Dendritic cell treated with granulocyte-macrophage colony-stimulating factor and Interleukin-4, amounts not matched to agents 40 ng/mL and 50 ng/mL, for 4 days (primary cell): ENCODE measurements around the gene CEP85L.

Source experiments
- H3K27ac Mint-ChIP-seq: one replicate; pipeline ENCODE4 v1.8.0; 2022; ENCODE audit warnings: mild to moderate bottlenecking, mixed read lengths
- H3K27me3 Mint-ChIP-seq: one replicate; pipeline ENCODE4 v1.8.0; 2022; ENCODE audit warnings: mild to moderate bottlenecking, mixed read lengths
- H3K36me3 Mint-ChIP-seq: one replicate; pipeline ENCODE4 v1.8.0; 2022; ENCODE audit warnings: low read depth, mixed read lengths
- H3K4me1 Mint-ChIP-seq: one replicate; pipeline ENCODE4 v1.8.0; 2022; ENCODE audit warnings: low read depth, mixed read lengths
- H3K4me3 Mint-ChIP-seq: one replicate; pipeline ENCODE4 v1.8.0; 2022; ENCODE audit warnings: mild to moderate bottlenecking, moderate library complexity, mixed read lengths
- H3K9me3 Mint-ChIP-seq: one replicate; pipeline ENCODE4 v1.8.0; 2022; ENCODE audit warnings: mixed read lengths
- intact Hi-C: fragments of 100-400 bp; cut with micrococcal nuclease; formaldehyde crosslinking; loops from one replicate; pipeline ENCODE4 v1.15.0; 2022

CEP85L gene

DNA sequence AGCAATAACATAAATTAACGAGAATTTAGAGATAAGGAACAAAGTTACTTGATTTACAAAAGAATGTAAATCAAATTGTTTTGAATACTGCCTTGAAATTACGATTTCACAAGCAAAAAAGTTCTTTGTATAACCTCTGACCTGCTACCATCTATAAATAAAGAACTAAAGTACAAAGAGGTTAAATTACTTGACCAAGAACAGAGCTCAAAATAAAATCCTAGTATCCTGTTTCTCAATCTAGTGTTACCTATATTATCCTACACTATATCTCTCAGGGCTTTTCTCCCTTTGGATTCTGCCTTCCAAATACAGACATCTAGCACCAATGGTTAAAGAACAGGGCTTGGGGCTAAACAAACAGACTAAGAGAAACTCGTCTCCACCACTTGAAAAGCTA lies 59.5 kb downstream of the CEP85L start:
- Mint-ChIP-seq H3K4me1 (peaks cover 4% of the 10 kb centered on the region), H3K9me3 (peaks cover 6% of the 10 kb centered on the region), H3K27me3 (no peaks in the 10 kb centered on the region), H3K27ac (no peak overlapping the region), H3K4me3 (no peak overlapping the region), H3K36me3 (peaks cover 11% of the 10 kb centered on the region)
- intact Hi-C loops = no loop called here

DNA sequence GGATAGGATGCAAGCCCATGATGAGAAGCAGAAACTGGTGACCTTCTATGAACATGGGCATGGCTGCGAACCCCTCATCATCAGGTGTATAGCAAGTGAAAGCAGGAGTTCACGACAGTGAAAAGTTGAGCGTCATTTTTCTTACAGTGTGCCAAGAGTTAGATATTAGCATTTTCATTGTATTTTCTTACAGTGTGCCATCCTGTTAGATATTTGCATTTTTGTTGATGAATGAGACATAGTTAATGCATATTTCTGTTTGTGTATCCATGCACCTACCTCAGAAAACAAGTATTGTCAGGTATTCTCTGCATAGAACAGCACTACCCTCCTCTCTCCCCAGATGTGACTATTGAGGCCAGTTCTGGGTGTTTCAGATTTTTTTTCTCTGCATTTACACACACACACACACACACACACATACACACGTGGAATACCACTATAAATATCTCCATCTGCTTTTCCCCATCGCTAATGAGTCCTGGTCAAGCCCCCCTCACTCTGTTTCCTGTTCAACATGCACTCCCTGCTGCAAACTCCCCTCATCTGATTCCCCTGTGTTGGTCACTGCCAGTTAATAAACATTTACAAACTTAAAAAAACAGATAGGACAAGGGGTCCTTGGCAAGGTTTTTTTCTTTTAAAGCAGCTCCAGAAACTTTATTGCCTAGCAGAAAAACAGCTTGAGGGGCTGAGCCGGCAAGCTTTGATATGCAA lies 61.6 kb downstream of the CEP85L start:
- intact Hi-C loops = no loop called here
- Mint-ChIP-seq H3K9me3 (no peaks in the 10 kb centered on the region), H3K27me3 (no peaks in the 10 kb centered on the region), H3K4me3 (no peak overlapping the region), H3K27ac (no peak overlapping the region), H3K4me1 (peaks cover 5% of the 10 kb centered on the region), H3K36me3 (peaks cover 11% of the 10 kb centered on the region)

DNA sequence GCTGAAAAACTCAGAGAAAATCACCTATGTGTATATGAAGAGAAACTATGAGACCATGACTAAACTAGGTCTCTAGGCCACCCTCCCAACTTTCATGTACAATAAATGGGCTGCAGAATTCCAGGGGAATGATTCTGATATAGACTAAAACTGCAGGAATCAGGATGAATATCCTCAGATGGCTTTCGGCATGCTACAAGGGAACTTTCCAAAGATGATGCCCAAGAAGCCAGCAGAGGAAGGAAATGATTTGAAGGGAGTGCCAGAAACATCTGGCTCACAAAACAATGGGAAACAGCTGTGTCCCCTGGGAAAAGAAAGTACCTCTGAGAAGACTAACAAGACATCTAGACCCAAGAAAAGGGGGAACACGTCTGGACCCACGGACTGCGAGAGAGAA lies 62.2 kb downstream of the CEP85L start:
- Mint-ChIP-seq H3K36me3 (peaks cover 11% of the 10 kb centered on the region), H3K27me3 (no peaks in the 10 kb centered on the region), H3K27ac (no peak overlapping the region), H3K9me3 (no peaks in the 10 kb centered on the region), H3K4me1 (peaks cover 5% of the 10 kb centered on the region), H3K4me3 (no peak overlapping the region)
- intact Hi-C loops = no loop called here

DNA sequence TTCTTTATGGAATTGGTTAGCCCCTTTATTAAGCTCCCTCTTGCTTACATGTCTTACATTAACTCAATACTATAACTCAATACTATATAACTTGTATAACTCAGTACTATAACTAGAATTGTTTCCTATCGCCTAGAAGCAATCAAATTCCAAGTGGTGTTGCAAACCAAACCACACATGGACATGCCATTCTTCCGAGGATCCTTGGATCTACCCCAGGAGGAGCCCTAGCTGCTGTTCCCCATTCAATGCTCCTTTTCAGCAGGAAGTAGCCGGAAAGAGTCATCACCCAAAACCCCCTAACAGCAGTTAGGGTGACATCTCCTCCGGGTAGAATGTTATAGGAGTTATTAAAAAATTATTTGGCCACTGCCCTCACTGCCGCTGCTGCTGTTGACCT lies 62.8 kb downstream of the CEP85L start:
- H3K36me3 Mint-ChIP-seq = peaks cover 11% of the 10 kb centered on the region
- peaks cover 7% of the 10 kb centered on the region for H3K4me1 Mint-ChIP-seq
- H3K27ac Mint-ChIP-seq = no peak overlapping the region
- intact Hi-C loops = no loop called here
- no peaks in the 10 kb centered on the region for H3K9me3 Mint-ChIP-seq
- no peaks in the 10 kb centered on the region for H3K27me3 Mint-ChIP-seq
- no peak overlapping the region for H3K4me3 Mint-ChIP-seq

DNA sequence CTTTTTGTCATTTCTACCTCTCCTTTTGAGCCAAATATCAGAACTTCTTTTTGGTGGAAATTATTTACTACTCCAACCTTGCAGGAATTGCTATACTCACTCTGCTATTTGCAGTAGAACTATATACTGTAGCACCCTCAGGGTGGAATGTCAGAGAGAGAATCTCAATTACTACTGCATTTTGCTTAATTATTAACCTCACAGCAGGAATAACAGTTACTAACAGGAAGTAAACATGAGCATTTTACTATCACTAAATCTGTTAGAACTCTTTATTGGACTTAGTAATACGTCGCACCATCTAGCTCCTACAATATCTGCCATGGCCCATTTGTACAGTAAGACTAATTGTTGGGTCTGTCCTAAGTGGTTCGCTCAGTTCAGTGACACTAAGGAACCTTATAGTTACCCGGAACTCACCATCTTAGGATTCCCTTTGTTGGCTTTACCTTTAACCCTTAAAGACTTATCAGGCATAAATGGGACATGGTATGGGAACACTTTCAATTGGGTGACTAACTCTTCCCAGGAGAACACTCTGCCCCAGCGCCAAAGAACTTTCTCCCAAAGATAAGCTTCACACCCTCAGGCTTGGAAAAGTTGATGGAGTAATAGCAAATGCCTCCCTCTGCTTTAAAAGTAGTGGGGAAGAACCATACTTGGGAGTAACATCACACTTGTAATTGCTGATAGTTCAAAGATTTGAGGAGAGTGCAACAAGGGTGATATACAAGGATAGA lies 64.5 kb downstream of the CEP85L start:
- intact Hi-C loops = no loop called here
- H3K27ac Mint-ChIP-seq = no peak overlapping the region
- H3K9me3 Mint-ChIP-seq = no peaks in the 10 kb centered on the region
- H3K27me3 Mint-ChIP-seq = no peaks in the 10 kb centered on the region
- no peak overlapping the region for H3K4me3 Mint-ChIP-seq
- H3K36me3 Mint-ChIP-seq = peaks cover 11% of the 10 kb centered on the region
- H3K4me1 Mint-ChIP-seq = peaks cover 24% of the 10 kb centered on the region

DNA sequence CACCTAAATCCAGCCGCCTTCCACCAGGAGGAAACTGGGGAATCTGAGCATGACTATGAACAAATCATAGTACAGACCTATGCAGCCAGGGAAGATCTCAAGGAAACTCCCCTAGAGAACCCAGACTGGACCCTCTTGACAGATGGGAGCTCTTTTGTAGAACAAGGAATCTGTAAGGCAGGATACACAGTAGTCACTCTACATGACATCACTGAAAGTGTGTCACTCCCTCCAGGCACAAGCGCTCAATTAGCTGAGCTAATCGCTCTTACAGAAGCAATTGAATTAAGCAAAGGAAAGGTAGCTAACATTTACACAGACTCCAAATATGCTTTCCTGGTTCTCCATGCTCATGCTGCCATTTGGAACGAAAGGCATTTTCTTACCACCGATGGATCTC lies 66.5 kb downstream of the CEP85L start:
- intact Hi-C loops = no loop called here
- peaks cover 40% of the 10 kb centered on the region for H3K4me1 Mint-ChIP-seq

DNA sequence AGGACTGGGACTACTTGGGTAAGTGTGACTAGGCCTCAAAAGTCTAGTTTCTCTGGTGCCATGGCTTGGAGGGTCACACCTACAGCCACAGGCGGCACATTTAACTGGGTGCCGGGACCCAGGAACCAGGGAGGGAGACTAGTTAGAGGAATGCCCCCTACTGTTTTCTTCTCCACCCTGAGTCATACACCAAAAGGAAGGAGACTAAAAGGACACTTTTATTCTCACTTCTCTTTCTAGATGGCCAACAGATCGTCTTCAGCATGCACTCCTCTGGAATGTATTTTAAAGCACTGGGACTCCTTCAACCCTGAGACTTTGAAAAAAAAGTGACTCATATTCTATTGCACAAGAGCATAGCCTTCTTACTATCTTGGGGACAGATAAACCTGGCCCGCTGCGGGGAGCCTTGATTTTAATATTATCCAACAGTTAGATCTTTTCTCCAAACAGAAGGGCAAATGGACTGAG lies 69.9 kb downstream of the CEP85L start:
- Mint-ChIP-seq H3K9me3 (peaks cover 19% of the 10 kb centered on the region), H3K27ac (peak overlapping the region; percentile 72), H3K36me3 (peaks cover 26% of the 10 kb centered on the region), H3K27me3 (no peaks in the 10 kb centered on the region), H3K4me3 (peak overlapping the region; percentile 26), H3K4me1 (peaks cover 45% of the 10 kb centered on the region)
- intact Hi-C loops = loop anchor here (2.0 kb wide), 2 partner anchors 297 to 607 kb away; no protein-coding TSS in a partner anchor

More for the DNA sequence above, 66.5 kb downstream of the CEP85L start:
- Mint-ChIP-seq H3K9me3 (no peaks in the 10 kb centered on the region), H3K27me3 (no peaks in the 10 kb centered on the region), H3K36me3 (peaks cover 11% of the 10 kb centered on the region), H3K4me3 (no peak overlapping the region), H3K27ac (no peak overlapping the region)

DNA sequence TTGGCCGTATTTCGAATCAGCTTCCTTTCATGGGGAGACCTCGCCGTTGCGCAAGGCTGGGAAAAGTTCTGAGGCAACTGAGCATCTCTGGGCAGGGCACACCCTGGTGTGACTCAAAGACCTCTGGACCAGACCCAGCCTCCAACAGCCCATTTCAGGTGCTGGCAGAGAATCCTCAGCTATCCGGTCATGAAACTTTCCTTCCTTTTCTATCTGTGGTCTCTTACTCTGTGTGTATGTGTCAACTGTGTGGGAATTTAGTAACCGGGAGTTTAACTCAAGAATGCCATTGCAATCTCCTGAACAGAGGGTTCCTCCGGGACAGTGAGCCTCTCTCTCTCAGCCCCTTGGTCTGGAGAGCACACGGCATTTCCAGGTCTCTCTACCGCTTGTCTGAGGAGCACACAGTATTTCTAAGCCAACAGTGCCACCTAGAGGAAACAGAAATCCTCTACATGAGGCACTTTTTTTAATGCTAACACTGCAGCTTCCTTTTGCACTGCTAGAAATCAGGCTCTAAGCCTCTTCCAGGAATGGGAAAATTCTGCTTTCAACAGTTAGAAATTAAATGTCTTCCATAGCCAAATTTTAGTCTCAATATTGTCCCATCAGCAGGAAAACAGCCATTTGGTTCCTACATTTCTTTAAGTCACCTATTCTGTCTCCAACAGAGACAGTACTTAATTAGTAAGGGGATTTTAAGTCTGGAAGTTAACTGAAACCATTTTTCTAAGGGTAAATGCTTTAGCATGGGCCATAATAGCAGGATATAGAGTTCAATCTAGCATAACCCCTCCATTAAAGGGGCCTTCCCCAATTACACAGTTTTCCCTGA lies 70.6 kb downstream of the CEP85L start:
- Mint-ChIP-seq H3K4me1 (peaks cover 41% of the 10 kb centered on the region), H3K27me3 (no peaks in the 10 kb centered on the region), H3K4me3 (peak overlapping the region; percentile 26), H3K36me3 (peaks cover 34% of the 10 kb centered on the region), H3K9me3 (peaks cover 26% of the 10 kb centered on the region), H3K27ac (peak overlapping the region; percentile 72)
- intact Hi-C loops = loop anchor here (2.0 kb wide), 2 partner anchors 296 to 606 kb away; no protein-coding TSS in a partner anchor

DNA sequence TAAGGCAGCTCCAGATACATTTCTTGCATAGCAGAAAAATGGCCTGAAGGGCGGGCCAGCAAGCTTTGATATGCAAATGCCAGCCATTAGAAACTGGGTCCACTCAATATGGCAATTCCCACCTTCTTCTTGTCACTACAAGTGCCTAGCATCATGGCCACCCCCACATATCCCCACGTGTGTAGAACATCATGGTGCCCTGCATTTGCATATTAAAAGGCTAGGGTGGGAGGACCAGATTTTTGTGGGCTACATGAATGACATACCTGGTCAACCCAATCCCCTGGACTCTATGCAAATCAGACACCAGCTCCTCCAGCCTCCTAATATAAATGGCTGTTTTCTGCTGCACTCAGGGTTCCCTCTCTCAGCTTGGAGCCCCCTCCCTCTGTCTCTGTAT lies 71.6 kb downstream of the CEP85L start:
- H3K4me3 Mint-ChIP-seq = no peak overlapping the region
- peaks cover 44% of the 10 kb centered on the region for H3K36me3 Mint-ChIP-seq
- peaks cover 36% of the 10 kb centered on the region for H3K9me3 Mint-ChIP-seq
- intact Hi-C loops = loop anchor here (2.0 kb wide), 2 partner anchors 295 to 605 kb away; no protein-coding TSS in a partner anchor
- no peaks in the 10 kb centered on the region for H3K27me3 Mint-ChIP-seq
- H3K4me1 Mint-ChIP-seq = peaks cover 41% of the 10 kb centered on the region
- H3K27ac Mint-ChIP-seq = no peak overlapping the region

DNA sequence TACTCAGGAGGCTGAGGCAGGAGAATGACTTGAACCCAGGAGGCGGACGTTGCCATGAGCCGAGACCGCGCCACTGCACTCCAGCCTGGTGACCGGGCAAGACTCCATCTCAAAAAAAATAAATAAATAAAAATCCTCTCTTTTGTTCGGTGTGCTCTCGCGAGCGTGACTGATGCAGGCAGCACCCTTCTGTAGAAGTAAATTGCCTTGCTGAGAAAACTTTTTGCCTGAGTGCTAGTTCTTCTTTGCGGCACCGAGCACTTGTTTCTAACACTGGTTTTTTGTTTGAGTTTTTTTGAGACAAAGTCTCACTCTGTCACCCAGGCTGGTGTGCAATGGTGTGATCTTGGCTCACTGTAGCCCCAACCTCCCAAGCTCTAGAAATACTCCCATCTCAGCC lies 72.8 kb downstream of the CEP85L start:
- intact Hi-C loops = no loop called here
- Mint-ChIP-seq H3K27ac (no peak overlapping the region), H3K36me3 (peaks cover 55% of the 10 kb centered on the region), H3K4me3 (no peak overlapping the region), H3K9me3 (peaks cover 48% of the 10 kb centered on the region), H3K27me3 (no peaks in the 10 kb centered on the region), H3K4me1 (peaks cover 39% of the 10 kb centered on the region)

DNA sequence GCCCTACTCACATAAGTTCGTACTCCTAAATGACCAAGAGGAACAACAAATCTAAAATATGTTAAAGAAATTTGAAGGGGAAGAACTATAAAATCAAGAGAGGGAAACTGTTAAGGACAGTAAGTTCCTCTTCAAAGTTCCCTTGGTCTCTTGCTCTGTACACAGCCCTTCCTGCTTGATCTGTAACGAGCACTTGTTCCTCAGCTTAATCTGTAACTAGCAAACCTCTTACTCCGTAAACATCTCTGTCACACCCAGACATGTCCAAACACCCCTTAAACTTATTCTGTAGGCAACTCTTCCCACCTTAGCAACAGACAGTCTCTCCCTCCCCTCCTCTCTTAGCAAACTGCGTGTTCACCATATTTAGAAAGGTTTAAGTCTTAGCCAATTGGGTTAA lies 73.4 kb downstream of the CEP85L start:
- H3K4me1 Mint-ChIP-seq = peaks cover 33% of the 10 kb centered on the region

DNA sequence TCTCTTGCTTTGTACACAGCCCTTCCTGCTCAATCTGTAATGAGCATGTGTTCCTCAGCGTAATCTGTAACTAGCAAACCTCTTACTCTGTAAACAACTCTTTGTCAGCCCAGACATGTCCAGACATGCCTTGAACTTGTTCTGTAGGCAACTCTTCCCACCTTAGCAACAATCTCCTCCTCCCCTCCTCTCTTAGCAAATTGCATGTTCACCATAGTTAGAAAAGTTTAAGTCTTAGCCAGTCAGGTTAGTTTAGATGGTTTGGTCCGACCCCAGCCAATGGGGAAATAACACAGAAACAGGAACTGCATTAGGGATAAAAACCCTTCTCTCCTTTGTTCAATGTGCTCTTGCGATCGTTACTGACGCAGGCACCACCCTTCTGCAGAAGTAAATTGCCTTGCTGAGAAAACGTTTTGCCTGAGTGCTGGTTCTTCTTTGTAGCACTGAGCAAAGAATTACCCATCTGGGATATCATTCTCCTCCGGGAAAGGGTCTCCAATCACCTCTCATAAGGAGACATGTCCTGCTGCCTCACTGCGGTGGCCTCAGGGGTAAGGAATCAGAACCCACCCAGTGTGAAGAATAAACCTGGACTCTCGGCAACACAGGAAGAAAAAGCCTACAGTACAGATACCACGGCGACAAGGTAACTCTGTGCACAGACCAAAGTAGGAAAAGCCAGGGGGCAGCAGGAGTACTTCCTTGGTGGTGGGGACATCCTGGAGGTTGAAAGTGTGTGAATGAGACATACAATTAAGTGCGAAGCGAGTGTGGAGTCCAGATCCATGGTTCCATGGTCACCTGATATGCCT lies 77.1 kb downstream of the CEP85L start:
- peaks cover 6% of the 10 kb centered on the region for H3K4me1 Mint-ChIP-seq
- H3K27ac Mint-ChIP-seq = no peak overlapping the region
- H3K36me3 Mint-ChIP-seq = peaks cover 42% of the 10 kb centered on the region
- peaks cover 49% of the 10 kb centered on the region for H3K9me3 Mint-ChIP-seq
- no peak overlapping the region for H3K4me3 Mint-ChIP-seq
- H3K27me3 Mint-ChIP-seq = no peaks in the 10 kb centered on the region
- intact Hi-C loops = no loop called here

More for the DNA sequence above, 73.4 kb downstream of the CEP85L start:
- Mint-ChIP-seq H3K36me3 (peaks cover 55% of the 10 kb centered on the region), H3K27me3 (no peaks in the 10 kb centered on the region), H3K9me3 (peaks cover 49% of the 10 kb centered on the region), H3K4me3 (no peak overlapping the region), H3K27ac (no peak overlapping the region)
- intact Hi-C loops = no loop called here

DNA sequence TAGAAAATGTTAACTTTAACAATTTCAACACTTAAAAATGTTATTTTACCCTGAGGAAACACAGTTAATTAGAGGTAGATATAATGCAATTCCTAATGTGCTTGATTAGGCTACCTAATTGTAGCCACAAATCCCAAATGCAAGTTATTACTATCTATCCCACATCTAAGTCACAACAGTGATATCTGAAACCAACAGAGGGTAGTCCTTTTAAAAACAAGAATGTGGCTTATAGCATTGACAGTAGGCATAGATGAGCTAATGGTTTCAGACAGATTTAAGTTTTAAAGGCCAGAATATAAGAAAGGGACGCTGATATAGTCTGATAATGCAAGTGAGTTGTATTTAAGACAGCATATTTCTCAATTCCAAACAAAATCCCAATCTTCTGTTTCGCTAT lies 80.3 kb downstream of the CEP85L start:
- Mint-ChIP-seq H3K4me3 (no peak overlapping the region), H3K4me1 (no peaks in the 10 kb centered on the region), H3K27ac (no peak overlapping the region), H3K27me3 (no peaks in the 10 kb centered on the region), H3K36me3 (peaks cover 25% of the 10 kb centered on the region), H3K9me3 (peaks cover 26% of the 10 kb centered on the region)
- intact Hi-C loops = no loop called here
